SW480 (cell line): ENCODE measurements around the gene SPATS2L.

Experiments
- DNase-seq: peaks from one replicate; pipeline ENCODE4 v3.0.0-alpha.2; 2016; ENCODE audit warnings: low spot score

Gene SPATS2L

GRCh38 chr2:200297100-200297499 is 9.4 kb upstream of the SPATS2L start:
- no peak for DNase-seq

DNA sequence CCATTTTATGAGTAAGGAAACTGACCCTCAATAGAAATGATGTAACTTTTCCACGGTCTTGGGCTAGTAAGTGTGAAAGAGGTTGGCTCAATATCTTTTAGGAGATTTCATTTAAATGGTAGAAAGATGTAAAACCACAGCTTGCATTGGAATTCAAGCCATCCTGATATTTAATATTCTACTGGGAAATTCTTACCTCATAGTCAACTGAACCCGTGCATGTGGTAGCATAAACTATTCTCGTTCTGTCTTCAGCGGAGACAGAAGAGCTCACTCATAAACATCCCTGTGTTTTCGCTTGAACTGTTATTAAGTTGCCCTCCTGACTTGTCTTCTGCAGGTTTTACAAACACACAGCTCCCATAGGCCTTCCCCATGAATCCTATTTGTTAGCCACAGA is 8.5 kb upstream of the SPATS2L start:
- DNase-seq = no peak

DNA sequence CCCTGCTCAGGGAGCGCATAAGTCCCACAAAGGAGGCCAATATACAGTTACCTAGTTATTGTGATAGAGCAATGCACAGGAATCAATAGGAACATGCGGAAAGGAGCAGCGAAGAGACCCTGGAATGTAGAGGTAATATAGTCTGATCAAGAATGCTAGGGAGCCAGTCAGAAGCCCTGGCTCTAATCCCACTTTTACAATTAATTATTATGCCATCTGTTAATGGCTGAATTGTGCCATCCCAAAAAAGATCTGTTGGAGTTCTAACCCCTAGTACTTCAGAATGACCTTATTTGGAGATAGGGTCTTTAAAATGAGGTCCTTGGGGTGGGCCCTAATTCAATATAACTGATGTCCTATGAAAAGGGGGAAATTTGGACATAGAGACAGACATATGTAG is 7.7 kb upstream of the SPATS2L start:
- DNase-seq = no peak

DNA sequence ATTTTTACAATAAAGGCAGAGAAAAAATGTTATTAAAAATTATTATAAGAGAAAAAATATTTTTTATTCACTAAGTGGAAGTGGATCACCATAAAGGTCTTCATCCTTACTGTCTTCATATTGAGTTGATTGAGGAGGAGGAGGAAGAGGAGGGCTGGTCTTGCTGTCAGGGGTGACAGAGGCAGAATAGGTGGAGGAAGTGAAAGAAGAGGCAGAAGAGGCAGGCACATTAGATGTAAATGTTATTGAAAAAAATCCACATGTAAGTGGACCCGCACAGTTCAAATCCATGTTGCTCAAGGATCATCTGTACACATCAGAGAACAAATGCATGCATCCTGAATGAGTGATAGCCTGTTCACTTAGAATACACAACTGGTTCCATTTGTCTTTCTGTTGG is 6.4 kb upstream of the SPATS2L start:
- DNase-seq = no peak

GRCh38 chr2:200300638-200301314 is 5.7 kb upstream of the SPATS2L start:
- peak; percentile 21 for DNase-seq

DNA sequence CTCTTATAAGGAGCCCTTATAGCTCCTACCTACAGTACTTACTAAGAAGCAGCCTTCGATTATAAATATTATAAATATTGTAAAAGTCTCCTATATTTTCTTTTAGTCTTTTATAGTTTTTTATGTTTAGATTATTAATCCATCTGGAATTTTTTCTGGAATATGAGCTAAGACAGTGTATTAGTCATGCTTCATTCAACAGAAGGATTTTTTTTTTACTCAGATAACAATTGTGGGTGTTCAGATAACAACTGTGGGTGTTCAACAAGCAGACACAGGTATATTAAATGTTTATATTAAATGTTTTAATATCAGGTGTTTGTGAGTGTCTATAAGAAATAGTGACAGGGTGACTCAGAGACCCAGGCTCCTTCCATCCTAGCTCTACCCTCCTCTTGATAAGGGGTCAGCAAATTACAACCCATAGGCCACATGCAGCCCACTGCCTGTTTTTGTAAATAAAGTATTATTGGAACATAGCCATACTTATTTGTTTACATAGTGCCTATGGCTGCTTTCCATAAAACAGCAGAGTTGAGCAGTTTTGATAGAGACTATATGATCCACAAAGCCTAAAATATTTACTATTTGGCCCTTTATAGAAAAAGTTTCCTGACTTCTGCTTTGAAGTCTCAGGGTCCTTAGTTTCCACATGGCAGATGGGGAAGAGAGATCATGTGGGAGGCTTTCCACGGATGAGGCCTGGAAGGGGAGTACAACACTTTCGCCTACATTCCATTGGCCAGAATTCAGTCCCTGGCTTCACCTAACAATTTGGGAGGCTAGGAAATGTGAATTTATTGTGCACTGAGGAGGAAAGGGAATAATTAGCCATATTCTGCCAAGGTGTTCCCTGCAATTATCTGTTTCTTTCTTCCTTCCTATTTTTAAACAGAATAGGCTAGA is 4.3 kb upstream of the SPATS2L start:
- no peak for DNase-seq

- DNase-seq = peak; percentile 17
Observed at GRCh38 chr2:200302940-200303727, 3.4 kb upstream of the SPATS2L start.

GRCh38 chr2:200305797-200306195 is 697 bp upstream of the SPATS2L start:
- peak; percentile 81 for DNase-seq

DNA sequence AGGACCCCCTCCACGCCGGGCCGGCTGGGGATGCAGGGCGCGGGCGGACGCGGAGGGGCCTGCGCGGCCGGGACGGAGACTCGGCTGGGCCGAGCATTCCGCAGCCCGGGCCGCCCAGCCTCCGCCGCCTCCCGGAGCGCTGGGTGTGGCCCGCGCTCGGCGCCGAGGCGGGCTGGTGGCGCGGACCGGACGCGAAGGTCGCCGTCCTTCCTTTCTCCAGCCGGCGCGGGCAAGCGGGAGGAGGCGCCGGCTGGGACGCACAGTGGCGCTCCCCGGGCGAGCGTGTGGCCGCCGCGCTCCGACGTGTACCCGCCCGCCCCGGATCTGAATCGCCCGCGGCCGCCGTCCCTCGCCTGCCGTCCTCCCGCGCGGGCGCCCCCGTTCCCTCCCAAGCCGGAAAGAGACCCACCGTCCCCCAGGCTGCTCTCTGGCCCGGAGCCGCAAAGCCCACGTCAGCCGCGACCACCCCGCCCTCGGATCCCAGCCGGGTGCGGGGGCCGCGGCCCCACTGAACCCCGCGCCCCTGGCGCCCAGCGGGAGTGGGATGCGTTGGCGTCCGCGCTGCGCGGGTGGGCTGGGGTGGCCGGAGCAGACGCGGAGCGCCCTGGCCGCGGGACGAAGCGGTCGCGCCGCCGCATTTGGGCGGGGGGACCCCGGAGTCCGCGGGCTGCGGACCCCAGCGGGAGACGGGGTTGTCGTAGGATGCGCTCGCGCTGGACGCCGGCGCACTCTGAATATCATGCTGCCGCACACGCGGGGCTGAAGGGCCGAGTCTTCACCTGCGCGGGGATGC is 634 bp downstream of the SPATS2L start:
- peak; percentile 59 for DNase-seq

DNA sequence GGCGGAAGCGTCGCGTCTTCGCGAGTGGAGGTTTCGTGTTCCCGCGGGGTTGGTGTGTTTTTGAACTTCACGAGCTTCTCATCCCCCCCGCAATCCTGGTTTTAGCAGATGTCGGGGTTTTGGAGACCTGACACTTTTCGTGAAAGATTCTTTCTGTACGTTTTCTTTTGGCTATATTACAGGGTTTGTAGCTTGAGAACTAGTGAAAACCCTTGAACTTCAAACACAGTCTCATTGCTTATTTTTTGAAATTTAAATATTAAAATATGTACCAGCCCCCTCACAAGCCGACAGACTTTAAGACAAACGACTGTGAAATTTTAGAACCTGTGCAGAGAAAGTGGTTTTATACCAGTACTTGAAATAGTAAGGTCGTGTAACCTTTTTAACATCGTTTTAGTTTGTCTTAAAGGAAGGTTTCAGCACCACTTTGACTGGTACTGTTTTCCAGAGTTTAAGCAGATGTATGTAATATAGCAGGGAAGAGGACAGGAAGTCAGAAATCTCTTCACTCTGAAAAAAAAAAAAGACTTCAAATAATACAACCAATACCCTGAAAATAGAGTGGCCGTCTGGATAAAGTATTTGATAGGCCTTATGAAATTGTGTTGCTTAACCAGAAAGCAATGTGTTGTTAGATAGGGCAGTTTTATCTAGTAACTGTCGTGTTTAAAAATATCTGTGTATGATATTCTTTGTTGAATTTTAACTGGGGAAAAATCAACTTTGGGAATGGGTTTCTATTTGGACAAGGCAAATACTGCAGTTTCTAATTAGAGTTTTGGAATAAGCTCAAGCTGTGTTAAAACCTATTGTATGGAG is 1.4 kb downstream of the SPATS2L start:
- DNase-seq = peak; percentile 25

GRCh38 chr2:200308546-200309295 is 2.2 kb downstream of the SPATS2L start:
- peak; percentile 29 for DNase-seq

GRCh38 chr2:200309296-200310049 is 3.0 kb downstream of the SPATS2L start:
- no peak for DNase-seq

GRCh38 chr2:200310545-200310971 is 4.1 kb downstream of the SPATS2L start:
- DNase-seq = no peak

GRCh38 chr2:200311139-200311538 is 4.6 kb downstream of the SPATS2L start:
- no peak for DNase-seq

DNA sequence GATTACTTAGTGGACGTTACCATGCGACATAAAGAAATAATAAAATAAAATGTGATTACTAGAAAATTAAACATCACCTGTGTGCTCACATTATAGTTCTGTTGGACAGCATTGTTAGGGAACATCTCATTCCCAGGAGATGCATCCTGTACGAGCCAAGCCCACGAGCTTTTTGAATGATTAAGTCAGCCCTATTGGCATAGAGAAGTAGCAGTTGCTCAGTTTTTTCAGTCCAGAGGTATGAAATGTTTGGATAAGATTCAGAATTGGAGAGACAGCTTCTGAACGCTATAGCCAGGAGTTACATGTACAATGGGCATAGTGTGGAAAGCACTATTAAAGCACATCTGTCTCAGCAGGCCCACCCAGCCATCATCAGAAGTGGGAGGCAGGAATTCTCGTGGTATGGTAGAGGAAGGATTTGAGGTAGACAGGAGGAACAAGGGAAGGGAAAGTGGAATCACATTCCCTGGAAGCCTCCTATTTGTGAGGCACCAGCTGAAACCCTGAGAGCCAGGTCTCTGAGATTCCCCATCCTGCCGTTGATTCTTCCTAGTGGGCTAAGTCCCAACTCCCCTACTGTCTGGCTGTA is 8.6 kb downstream of the SPATS2L start:
- DNase-seq = no peak

- no peak for DNase-seq
Observed at GRCh38 chr2:200317975-200318374, 11.5 kb downstream of the SPATS2L start.

DNA sequence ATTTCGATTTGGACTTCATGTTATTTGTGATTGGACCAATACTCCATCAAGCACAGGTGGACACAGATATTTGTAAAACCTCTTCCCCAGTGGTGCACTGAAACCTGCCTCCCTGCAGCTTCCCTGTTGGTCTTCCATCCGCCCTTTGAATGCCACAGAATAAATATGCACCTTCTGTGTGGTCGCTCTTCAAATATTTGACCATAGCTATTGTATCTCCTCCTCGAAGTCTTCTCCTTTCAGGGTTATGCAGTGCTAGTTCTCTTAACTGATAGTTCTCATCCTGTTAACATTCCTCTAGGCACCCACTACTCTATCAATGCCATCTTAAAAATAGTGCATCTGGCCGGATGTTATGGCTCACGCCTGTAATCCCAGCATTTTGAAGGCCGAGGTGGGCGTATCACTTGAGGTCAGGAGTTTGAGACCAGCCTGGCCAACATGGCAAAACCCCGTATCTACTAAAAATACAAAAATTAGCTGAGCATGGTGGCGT is 12.5 kb downstream of the SPATS2L start:
- DNase-seq = no peak

DNA sequence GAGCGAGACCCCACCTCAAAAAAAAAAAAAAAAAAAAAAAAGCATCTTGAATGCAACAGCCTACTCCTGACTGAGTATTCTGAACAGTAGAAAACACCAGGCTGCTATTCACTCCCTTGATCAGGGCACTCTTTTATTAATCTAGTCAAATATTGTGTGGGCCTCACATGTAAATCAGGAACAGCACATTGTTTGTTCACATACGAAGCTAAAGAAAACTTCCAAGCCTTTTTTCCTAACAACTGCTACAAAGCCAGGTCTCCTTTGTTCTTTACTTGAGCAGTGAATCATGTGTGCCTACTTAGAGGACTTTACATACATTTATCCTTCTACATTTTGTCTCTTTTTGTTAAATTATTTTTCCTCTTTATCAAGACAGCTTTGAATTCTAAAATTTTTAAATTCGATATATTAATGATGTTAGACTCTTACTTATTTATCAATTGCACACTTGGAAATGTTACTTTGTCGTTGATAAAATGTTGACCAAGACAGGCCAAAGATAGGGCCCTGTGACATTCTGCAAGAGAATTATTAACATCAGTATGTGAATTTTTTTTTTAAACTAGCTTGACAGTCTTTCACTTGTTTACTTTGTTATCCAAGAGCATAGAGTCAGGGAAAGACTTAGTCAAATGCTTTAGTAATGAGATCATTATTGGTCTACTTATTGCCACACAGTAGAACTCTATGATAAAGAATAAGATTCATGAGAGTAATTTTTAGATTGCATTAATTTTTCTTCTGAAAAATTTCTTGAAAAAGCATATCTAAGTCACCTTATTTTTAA is 13.2 kb downstream of the SPATS2L start:
- peak; percentile 13 for DNase-seq
